ENCODE measurements around the gene RAVER1.

- TF ChIP-seq CTCF (IDR thresholded peaks at IDR 0.05): no peak
- TF ChIP-seq POLR2A (IDR thresholded peaks at IDR 0.05): no peak
- TF ChIP-seq POLR2AphosphoS5 (IDR thresholded peaks at IDR 0.05): no peak
Measured at GRCh38 chr19:10363789-10364281, 30.5 kb upstream of the RAVER1 start.

All from sigmoid colon (tissue), 4 donors.